NB4 (cell line): ENCODE data around the gene MLXIP.

Experiments
- CTCF ChIP-seq: IDR thresholded peaks from one replicate; pipeline ENCODE4 v1.5.1; 2012; ENCODE audit warnings: low read depth, low read length
- MAX ChIP-seq: IDR thresholded peaks from 2 replicates; pipeline ENCODE4 v1.6.1; 2011; ENCODE audit warnings: low read depth, low read length
- MYC ChIP-seq: IDR thresholded peaks from 2 replicates; pipeline ENCODE4 v1.6.1; 2011; ENCODE audit warnings: low read depth, low read length
- POLR2A ChIP-seq: IDR thresholded peaks from 2 replicates; pipeline ENCODE4 v1.6.1; 2011; ENCODE audit warnings: mild to moderate bottlenecking; ENCODE audit not compliant: insufficient read length; ENCODE audit errors: extremely low read depth

- TF ChIP-seq POLR2A (no peak), CTCF (no peak), MAX (no peak), MYC (no peak)
Measured at GRCh38 chr12:122160761-122161160, 82.2 kb downstream of the MLXIP start.
